Neural cell (in vitro differentiated cells): Measurements from ENCODE around the gene TESMIN.

Source experiments
- EP300 ChIP-seq: fragments of 450-650 bp; conservative IDR thresholded peaks from 2 replicates; pipeline ENCODE4 v1.6.1; 2014; ENCODE audit warnings: antibody characterized with exemption, mild to moderate bottlenecking, moderate library complexity; ENCODE audit not compliant: poor library complexity, severe bottlenecking
- EZH2 ChIP-seq: fragments of 200-600, 300-800 bp; shearing (Covaris generic), sonication (generic); IDR thresholded peaks from 2 replicates; pipeline ENCODE4 v1.6.1; 2014; ENCODE audit warnings: antibody characterized with exemption, low read length, borderline replicate concordance, mild to moderate bottlenecking; ENCODE audit not compliant: insufficient read depth, poor library complexity, severe bottlenecking
- MXI1 ChIP-seq: fragments of 450-650 bp; conservative IDR thresholded peaks from 2 replicates; pipeline ENCODE4 v1.6.1; 2014; ENCODE audit warnings: antibody characterized with exemption, mild to moderate bottlenecking; ENCODE audit not compliant: poor library complexity, severe bottlenecking
- SMC3 ChIP-seq: fragments of 450-650 bp; conservative IDR thresholded peaks from 2 replicates; pipeline ENCODE4 v1.6.1; 2014; ENCODE audit warnings: antibody characterized with exemption, mild to moderate bottlenecking, moderate library complexity; ENCODE audit not compliant: poor library complexity
- TF ChIP-seq, protein P1 (sequence below): fragments of 450-650 bp; IDR thresholded peaks from 2 replicates; pipeline ENCODE4 v1.5.1; 2014; ENCODE audit warnings: antibody characterized with exemption, mild to moderate bottlenecking, moderate library complexity; ENCODE audit not compliant: poor library complexity, severe bottlenecking

DNA sequence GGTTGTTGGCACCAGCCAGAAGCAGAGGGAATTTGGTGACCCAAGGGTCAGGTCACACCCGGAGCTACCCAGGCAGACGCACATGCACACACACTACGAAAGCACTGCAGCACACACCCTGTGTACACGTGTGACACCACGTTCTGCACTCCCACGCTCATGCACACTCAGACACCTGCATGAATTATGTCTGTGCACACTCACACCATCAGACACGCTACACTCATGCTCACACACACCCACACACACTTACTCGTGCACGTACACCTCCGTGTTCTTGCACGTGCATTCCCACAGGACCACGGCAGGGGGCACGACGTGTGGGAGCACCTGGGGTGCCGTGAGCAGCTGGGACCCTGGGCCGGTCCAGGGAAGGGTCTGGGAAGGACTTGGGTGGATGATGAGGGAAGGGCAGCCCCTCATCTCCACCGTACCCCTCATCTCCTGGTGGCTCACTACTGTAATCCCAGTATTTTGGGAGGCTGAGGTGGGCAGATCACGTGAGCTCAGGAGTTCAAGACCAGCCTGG lies 87.8 kb downstream of the TESMIN start:
- TF ChIP-seq EP300 (no peak), SMC3 (no peak), MXI1 (no peak), EZH2 (no peak)
- TF ChIP-seq, protein P1, sequence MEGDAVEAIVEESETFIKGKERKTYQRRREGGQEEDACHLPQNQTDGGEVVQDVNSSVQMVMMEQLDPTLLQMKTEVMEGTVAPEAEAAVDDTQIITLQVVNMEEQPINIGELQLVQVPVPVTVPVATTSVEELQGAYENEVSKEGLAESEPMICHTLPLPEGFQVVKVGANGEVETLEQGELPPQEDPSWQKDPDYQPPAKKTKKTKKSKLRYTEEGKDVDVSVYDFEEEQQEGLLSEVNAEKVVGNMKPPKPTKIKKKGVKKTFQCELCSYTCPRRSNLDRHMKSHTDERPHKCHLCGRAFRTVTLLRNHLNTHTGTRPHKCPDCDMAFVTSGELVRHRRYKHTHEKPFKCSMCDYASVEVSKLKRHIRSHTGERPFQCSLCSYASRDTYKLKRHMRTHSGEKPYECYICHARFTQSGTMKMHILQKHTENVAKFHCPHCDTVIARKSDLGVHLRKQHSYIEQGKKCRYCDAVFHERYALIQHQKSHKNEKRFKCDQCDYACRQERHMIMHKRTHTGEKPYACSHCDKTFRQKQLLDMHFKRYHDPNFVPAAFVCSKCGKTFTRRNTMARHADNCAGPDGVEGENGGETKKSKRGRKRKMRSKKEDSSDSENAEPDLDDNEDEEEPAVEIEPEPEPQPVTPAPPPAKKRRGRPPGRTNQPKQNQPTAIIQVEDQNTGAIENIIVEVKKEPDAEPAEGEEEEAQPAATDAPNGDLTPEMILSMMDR: no peak
